Trophoblast cell (in vitro differentiated cells and primary cell): ENCODE data around the gene ICAM4.
A peak's percentile ranks its signal among the peaks of the same experiment; 100 is the strongest.

Experiments used
- DNase-seq, 2 donors: peaks; one replicate each; pipeline ENCODE4 v3.0.0-alpha.2; 2016
- H2AFZ ChIP-seq: 2 replicates; pipeline ENCODE4 v1.6.1; 2013; ENCODE audit warnings: low read length, moderate library complexity, mild to moderate bottlenecking; ENCODE audit not compliant: insufficient read depth, poor library complexity
- H2AK5ac ChIP-seq: 2 replicates; pipeline ENCODE4 v1.6.1; 2013; ENCODE audit warnings: mild to moderate bottlenecking, low read length
- H2BK120ac ChIP-seq: 2 replicates; pipeline ENCODE4 v1.6.1; 2013; ENCODE audit warnings: low read length, mild to moderate bottlenecking, moderate library complexity; ENCODE audit not compliant: insufficient read depth, poor library complexity
- H2BK12ac ChIP-seq: 2 replicates; pipeline ENCODE4 v1.6.1; 2013; ENCODE audit warnings: mild to moderate bottlenecking, low read length, moderate library complexity
- H2BK5ac ChIP-seq: 2 replicates; pipeline ENCODE4 v1.6.1; 2013; ENCODE audit warnings: low read length, low read depth, moderate library complexity, mild to moderate bottlenecking; ENCODE audit not compliant: poor library complexity
- H3K14ac ChIP-seq: 2 replicates; pipeline ENCODE4 v1.6.1; 2013; ENCODE audit warnings: mild to moderate bottlenecking, low read length
- H3K18ac ChIP-seq: 2 replicates; pipeline ENCODE4 v1.6.1; 2013; ENCODE audit warnings: mild to moderate bottlenecking, low read length
- H3K23ac ChIP-seq: 2 replicates; pipeline ENCODE4 v1.6.1; 2013; ENCODE audit warnings: low read length
- H3K27ac ChIP-seq: 2 replicates; pipeline ENCODE4 v1.5.1; 2013; ENCODE audit warnings: low read depth, mild to moderate bottlenecking, inconsistent platforms, low read length, moderate library complexity
- H3K27me3 ChIP-seq: 2 replicates; pipeline ENCODE4 v1.6.1; 2013; ENCODE audit warnings: inconsistent platforms, mild to moderate bottlenecking, low read length, moderate library complexity; ENCODE audit not compliant: insufficient read depth
- H3K36me3 ChIP-seq, 2 experiments: 1 replicate in 1 of 2; 2 replicates in 1 of 2; pipeline ENCODE4 v1.6.1; 2013; ENCODE audit warnings: low read length in 2 of 2, mild to moderate bottlenecking in 2 of 2, moderate library complexity in 1 of 2; ENCODE audit not compliant: insufficient read depth in 2 of 2, control insufficient read depth in 1 of 2
- H3K4ac ChIP-seq: 2 replicates; pipeline ENCODE4 v1.6.1; 2013; ENCODE audit warnings: low read depth, mild to moderate bottlenecking, low read length, moderate library complexity
- H3K4me1 ChIP-seq, 2 experiments: 1 replicate in 1 of 2; 2 replicates in 1 of 2; pipeline ENCODE4 v1.6.1; 2013; ENCODE audit warnings: low read length in 2 of 2, mild to moderate bottlenecking in 2 of 2, moderate library complexity in 1 of 2; ENCODE audit not compliant: insufficient read depth in 2 of 2, control insufficient read depth in 1 of 2
- H3K4me2 ChIP-seq: 2 replicates; pipeline ENCODE4 v1.6.1; 2013; ENCODE audit warnings: inconsistent platforms, mild to moderate bottlenecking, low read length, moderate library complexity
- H3K4me3 ChIP-seq: 2 replicates; pipeline ENCODE4 v1.5.1; 2013; ENCODE audit warnings: mild to moderate bottlenecking, low read depth, low read length, inconsistent platforms
- H3K79me1 ChIP-seq: one replicate; pipeline ENCODE4 v1.6.1; 2013; ENCODE audit warnings: low read length
- H3K79me2 ChIP-seq: 2 replicates; pipeline ENCODE4 v1.6.1; 2013; ENCODE audit warnings: low read length, mild to moderate bottlenecking; ENCODE audit not compliant: control insufficient read depth, insufficient read depth, poor library complexity
- H3K9ac ChIP-seq: 2 replicates; pipeline ENCODE4 v1.6.1; 2013; ENCODE audit warnings: mild to moderate bottlenecking, low read length
- H3K9me3 ChIP-seq: 2 replicates; pipeline ENCODE4 v1.6.1; 2013; ENCODE audit warnings: low read depth, mild to moderate bottlenecking, control low read depth, inconsistent platforms, low read length; ENCODE audit not compliant: insufficient read depth
- H4K12ac ChIP-seq: 2 replicates; pipeline ENCODE4 v1.6.1; 2013; ENCODE audit warnings: low read depth, mild to moderate bottlenecking, low read length, moderate library complexity
- H4K8ac ChIP-seq: 2 replicates; pipeline ENCODE4 v1.6.1; 2013; ENCODE audit warnings: low read depth, mild to moderate bottlenecking, low read length, moderate library complexity
- H4K91ac ChIP-seq: one replicate; pipeline ENCODE4 v1.6.1; 2013; ENCODE audit warnings: low read depth, mild to moderate bottlenecking, low read length, moderate library complexity
- WGBS: extraction: QIAGEN DNeasy Blood & Tissue Kit; methylation state at CpG from one replicate; pipeline ENCODE4 v1.1.7; 2013; ENCODE audit warnings: missing lambda C conversion rate; ENCODE audit not compliant: insufficient read length, insufficient coverage; ENCODE audit errors: extremely low coverage; 5-methylcytosine and 5-hydroxymethylcytosine counted together

The ICAM4 gene

GRCh38 chr19:10290876-10291553, 4.3 kb downstream of the ICAM4 start:
- H3K36me3 ChIP-seq, result no peaks in the 10 kb centered on the region
- no peak overlapping the region for H3K4me3 ChIP-seq
- DNase-seq, result peak in 1 of 2 donors; percentile 51
- H2BK120ac ChIP-seq, result no peak overlapping the region
- H3K18ac ChIP-seq, result no peak overlapping the region
- H3K4ac ChIP-seq, result no peak overlapping the region
- H3K79me2 ChIP-seq, result no peaks in the 10 kb centered on the region
- no peaks in the 10 kb centered on the region for H3K79me1 ChIP-seq
- H3K4me1 ChIP-seq, result peaks cover 17 to 34% of the 10 kb centered on the region in 2 experiments
- H2BK5ac ChIP-seq, result no peak overlapping the region
- no peak overlapping the region for H3K23ac ChIP-seq
- H3K9ac ChIP-seq, result no peak overlapping the region
- H3K9me3 ChIP-seq, result peaks cover 52% of the 10 kb centered on the region
- WGBS, result no CpG with 5 or more reads among the region's 57 CpGs
- H4K91ac ChIP-seq, result no peak overlapping the region
- no peak overlapping the region for H3K14ac ChIP-seq
- no peak overlapping the region for H2BK12ac ChIP-seq
- no peak overlapping the region for H3K27ac ChIP-seq
- no peak overlapping the region for H2AFZ ChIP-seq
- peak overlapping the region; percentile 53 for H3K4me2 ChIP-seq
- no peak overlapping the region for H4K12ac ChIP-seq
- H3K27me3 ChIP-seq, result peaks cover 92% of the 10 kb centered on the region
- H4K8ac ChIP-seq, result no peak overlapping the region
- H2AK5ac ChIP-seq, result no peak overlapping the region

GRCh38 chr19:10291554-10292205, 4.9 kb downstream of the ICAM4 start:
- Histone ChIP-seq H3K4me3 (no peak overlapping the region), H3K4me1 (peaks cover 17 to 38% of the 10 kb centered on the region in 2 experiments), H3K4ac (no peak overlapping the region), H3K4me2 (peak overlapping the region; percentile 53), H3K9ac (no peak overlapping the region), H2AFZ (no peak overlapping the region), H2BK120ac (no peak overlapping the region), H3K9me3 (peaks cover 55% of the 10 kb centered on the region), H4K91ac (no peak overlapping the region), H3K79me2 (no peaks in the 10 kb centered on the region), H3K79me1 (no peaks in the 10 kb centered on the region), H3K14ac (no peak overlapping the region), H4K8ac (no peak overlapping the region), H3K36me3 (no peaks in the 10 kb centered on the region), H3K27me3 (peaks cover 97% of the 10 kb centered on the region), H3K18ac (no peak overlapping the region), H2BK12ac (no peak overlapping the region), H3K23ac (no peak overlapping the region), H2BK5ac (no peak overlapping the region), H4K12ac (no peak overlapping the region), H2AK5ac (no peak overlapping the region), H3K27ac (no peak overlapping the region)
- DNase-seq, result no peak
- no CpG with 5 or more reads among the region's 49 CpGs for WGBS

DNA sequence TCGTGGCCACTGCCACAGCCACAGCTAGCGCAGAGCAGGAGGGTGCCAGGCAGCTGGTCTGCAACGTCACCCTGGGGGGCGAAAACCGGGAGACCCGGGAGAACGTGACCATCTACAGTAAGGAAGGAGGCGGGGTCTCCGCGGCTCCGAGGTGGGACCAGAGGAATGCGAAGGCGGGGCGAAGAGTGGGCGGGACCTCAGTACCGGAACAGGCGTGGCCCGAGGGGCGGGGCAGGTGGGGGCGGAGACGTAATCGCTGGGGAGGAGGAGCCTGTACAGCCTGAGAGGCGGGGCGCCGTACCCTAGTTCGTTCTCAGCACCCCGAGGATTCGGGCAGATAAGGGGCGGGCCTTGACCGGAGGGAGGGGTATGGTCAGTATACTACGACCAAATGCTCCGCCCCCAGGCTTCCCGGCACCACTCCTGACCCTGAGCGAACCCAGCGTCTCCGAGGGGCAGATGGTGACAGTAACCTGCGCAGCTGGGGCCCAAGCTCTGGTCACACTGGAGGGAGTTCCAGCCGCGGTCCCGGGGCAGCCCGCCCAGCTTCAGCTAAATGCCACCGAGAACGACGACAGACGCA, 5.5 kb downstream of the ICAM4 start:
- Histone ChIP-seq H3K27ac (no peak overlapping the region), H3K4me1 (peaks cover 16 to 38% of the 10 kb centered on the region in 2 experiments), H3K23ac (no peak overlapping the region), H2BK12ac (no peak overlapping the region), H3K36me3 (no peaks in the 10 kb centered on the region), H3K4ac (no peak overlapping the region), H3K4me3 (no peak overlapping the region), H2BK120ac (no peak overlapping the region), H2BK5ac (no peak overlapping the region), H3K79me1 (no peaks in the 10 kb centered on the region), H2AFZ (no peak overlapping the region), H3K9me3 (peaks cover 54% of the 10 kb centered on the region), H3K18ac (no peak overlapping the region), H3K9ac (no peak overlapping the region), H3K4me2 (peak overlapping the region; percentile 17), H4K91ac (no peak overlapping the region), H3K79me2 (no peaks in the 10 kb centered on the region), H3K14ac (no peak overlapping the region), H3K27me3 (peaks cover 94% of the 10 kb centered on the region), H4K12ac (no peak overlapping the region), H4K8ac (no peak overlapping the region), H2AK5ac (no peak overlapping the region)
- WGBS, result no CpG with 5 or more reads among the region's 45 CpGs
- peak in 1 of 2 donors; percentile 68 for DNase-seq

GRCh38 chr19:10292789-10293636, 6.3 kb downstream of the ICAM4 start:
- H2AFZ ChIP-seq, result no peak overlapping the region
- no peak overlapping the region for H3K9ac ChIP-seq
- DNase-seq, result peak in 1 of 2 donors; percentile 24
- peak overlapping the region; percentile 17 for H3K4me2 ChIP-seq
- no peak overlapping the region for H2AK5ac ChIP-seq
- peak overlapping the region; percentile 1 for H3K4me3 ChIP-seq
- no peak overlapping the region for H4K8ac ChIP-seq
- H2BK120ac ChIP-seq, result no peak overlapping the region
- H2BK5ac ChIP-seq, result no peak overlapping the region
- no peak overlapping the region for H3K4ac ChIP-seq
- no CpG with 5 or more reads among the region's 56 CpGs for WGBS
- no peak overlapping the region for H4K12ac ChIP-seq
- no peak overlapping the region for H3K27ac ChIP-seq
- H3K4me1 ChIP-seq, result peaks cover 16 to 38% of the 10 kb centered on the region in 2 experiments
- no peak overlapping the region for H2BK12ac ChIP-seq
- H3K27me3 ChIP-seq, result peaks cover 87% of the 10 kb centered on the region
- H3K14ac ChIP-seq, result no peak overlapping the region
- no peaks in the 10 kb centered on the region for H3K79me1 ChIP-seq
- peaks cover 47% of the 10 kb centered on the region for H3K9me3 ChIP-seq
- H3K79me2 ChIP-seq, result no peaks in the 10 kb centered on the region
- H3K23ac ChIP-seq, result no peak overlapping the region
- H3K36me3 ChIP-seq, result no peaks in the 10 kb centered on the region
- no peak overlapping the region for H4K91ac ChIP-seq
- no peak overlapping the region for H3K18ac ChIP-seq
